ENCODE measurements around the gene BBIP1. TPM values are rescaled to one million over a fixed set of nuclear protein-coding genes. Genes with fewer than 3 reads are reported as not detected.
A peak's percentile ranks its signal among the peaks of the same experiment; 100 is the strongest.
"Not testable (repeated sequence)": the region's sequence is repeated elsewhere in the genome, so short reads cannot be mapped to it uniquely, and the experiment has no call there.

The BBIP1 gene
- total RNA-seq, 1 donor from 2014 or later = 20.6 TPM

GRCh38 chr10:110867807-110868465 lies 51.0 kb downstream of the BBIP1 start:
- ATAC-seq (no peak), DNase-seq (no peak)
- intact Hi-C loops (cut with micrococcal nuclease) = no loop called here

GRCh38 chr10:110867011-110867806 lies 51.8 kb downstream of the BBIP1 start:
- ATAC-seq; intact Hi-C loops (cut with micrococcal nuclease); DNase-seq: not testable (repeated sequence)

GRCh38 chr10:110865809-110866482 lies 53.0 kb downstream of the BBIP1 start:
- intact Hi-C loops (cut with micrococcal nuclease) = no loop called here
- ATAC-seq (no peak), DNase-seq (no peak)

- intact Hi-C loops (cut with micrococcal nuclease) = no loop called here
- DNase-seq (no peak), ATAC-seq (peak; percentile 61)
These were observed 53.7 kb downstream of the BBIP1 start for GRCh38 chr10:110865186-110865808.

DNA sequence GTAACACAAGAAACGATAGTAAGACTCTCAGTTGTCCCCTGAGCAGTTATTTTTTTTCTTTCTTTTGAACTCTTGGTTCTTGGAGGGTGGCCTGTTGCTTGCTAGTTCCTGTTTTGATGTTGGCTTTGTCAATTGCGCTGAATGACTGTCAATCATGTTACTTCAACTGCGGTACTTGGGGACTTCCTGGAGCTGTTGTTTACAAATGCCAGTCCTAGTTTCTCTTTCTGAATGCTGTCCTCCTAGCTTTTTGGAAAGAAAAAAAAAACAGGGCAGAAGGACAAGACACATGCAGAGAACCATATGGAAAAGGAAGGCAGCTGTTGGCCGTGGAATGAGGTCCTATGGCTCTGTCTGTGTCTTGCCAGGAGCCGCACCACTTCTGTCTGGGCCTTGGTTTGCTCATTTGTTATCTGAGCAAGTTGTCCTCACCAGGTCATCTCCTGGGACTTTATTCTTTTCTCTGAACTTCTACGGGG lies 54.3 kb downstream of the BBIP1 start:
- ATAC-seq (peak; percentile 30), DNase-seq (no peak)
- intact Hi-C loops (cut with micrococcal nuclease) = no loop called here

DNA sequence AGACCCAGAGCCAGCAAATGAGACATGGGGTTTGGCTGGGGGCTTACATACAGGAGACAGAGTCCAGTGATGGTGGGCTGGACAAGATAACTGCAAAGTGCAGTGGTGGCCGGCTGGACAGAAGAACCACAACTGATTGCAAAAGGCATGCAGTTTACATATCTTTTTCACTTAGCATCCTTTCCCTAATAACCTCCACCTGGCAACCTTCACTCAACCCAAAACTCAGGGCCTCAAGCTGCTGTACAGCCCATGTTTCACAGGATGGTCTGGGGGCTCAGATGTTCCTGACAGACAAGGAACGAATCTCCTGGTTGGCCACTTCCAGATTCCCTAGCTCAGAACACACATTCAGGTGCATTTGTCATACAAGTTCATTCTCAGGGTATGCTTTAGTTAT lies 55.0 kb downstream of the BBIP1 start:
- ATAC-seq = no peak
- intact Hi-C loops (cut with micrococcal nuclease) = no loop called here
- no peak for DNase-seq

DNA sequence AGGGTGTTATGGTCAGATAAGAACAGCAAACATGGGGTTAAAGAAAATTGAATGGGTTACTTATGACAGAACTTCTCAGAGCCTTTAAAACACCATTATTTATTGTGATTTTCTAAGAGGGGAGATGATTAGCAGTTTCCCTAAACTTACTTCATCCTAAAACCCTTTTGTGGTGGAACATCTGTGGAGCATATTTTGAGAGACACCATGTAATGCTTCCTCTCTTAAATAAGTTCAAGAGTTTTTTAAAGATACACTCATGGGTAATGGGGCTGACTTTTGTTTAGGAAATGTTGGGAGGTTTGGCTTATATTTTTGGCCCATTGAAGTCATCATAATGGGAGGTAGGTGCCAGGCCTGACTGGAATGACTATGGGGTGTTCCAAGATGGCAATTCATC lies 55.6 kb downstream of the BBIP1 start:
- intact Hi-C loops (cut with micrococcal nuclease) = no loop called here
- DNase-seq (no peak), ATAC-seq (no peak)

DNA sequence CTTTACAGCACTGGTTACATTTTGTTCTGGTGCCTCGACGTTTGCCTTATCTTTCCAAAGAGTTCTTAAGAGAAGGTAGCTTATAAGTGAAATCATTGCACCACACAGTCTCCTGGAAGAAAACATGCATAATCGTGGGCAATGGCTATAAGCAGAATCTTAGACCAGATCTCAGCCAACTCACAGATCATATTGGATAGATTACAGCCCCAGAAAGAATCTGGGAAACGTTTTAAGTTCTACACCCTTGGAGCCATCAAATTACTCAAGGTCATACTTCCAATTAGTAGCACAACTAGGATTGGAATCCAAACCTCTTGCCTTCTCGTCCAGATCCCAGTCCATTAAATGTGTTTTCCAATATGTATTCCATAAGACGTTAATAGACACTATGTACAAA lies 56.0 kb downstream of the BBIP1 start:
- intact Hi-C loops (cut with micrococcal nuclease) = no loop called here
- ATAC-seq (no peak), DNase-seq (no peak)

DNA sequence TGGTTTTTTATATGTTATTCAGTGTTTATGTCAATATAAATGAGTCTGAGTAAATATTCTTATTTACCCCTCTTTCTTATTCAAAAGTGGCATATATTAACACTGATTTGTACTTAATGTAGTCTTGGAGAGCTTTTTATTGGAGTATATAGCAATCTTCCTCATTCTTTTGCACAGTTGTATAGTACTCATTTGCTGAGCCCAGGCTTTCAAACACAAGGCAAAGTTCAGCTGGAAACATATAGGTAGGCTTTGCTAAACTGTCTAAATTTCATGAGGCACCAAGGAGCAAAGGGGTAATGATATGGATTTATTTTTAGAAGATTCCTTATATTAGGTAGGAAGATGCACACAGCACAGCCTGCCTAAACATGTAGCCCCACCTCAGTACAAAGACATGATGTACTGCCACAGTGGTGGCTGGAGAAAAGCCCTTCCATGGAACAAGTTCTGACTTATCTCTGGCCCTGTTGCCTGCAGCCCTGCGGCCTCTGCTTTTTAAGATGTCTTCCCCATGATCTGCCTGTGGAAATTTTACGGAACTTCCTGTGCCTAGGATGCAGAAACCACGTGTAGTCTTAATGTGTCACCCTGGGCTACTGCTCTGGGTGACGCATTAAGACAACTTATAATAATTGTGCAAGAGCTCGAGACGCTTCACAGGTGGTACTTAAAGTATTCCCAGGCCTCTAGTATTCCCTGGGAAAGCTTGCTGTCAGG lies 56.9 kb downstream of the BBIP1 start:
- ATAC-seq (no peak), DNase-seq (no peak)
- intact Hi-C loops (cut with micrococcal nuclease) = no loop called here

DNA sequence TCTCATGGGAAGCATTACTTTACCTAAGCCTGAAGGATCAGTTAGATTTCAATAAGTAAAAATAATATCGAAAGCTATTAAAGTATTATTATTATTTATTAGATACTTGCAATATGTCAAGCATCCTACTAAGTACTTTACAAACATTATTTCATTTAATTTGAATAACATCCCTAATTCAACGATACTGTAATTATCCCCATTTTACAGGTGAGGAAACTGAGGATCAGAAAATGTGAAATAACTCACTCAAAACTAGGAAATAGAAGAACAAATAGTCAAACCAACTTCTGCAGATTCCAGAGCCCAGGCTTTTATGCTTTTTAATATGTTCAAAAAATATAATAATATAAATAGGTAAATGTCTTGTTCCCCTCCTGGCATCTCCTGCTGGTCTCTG lies 57.5 kb downstream of the BBIP1 start:
- DNase-seq (no peak), ATAC-seq (no peak)
- intact Hi-C loops (cut with micrococcal nuclease) = no loop called here

- intact Hi-C loops (cut with micrococcal nuclease) = no loop called here
- ATAC-seq (no peak), DNase-seq (no peak)
These were observed 58.3 kb downstream of the BBIP1 start for GRCh38 chr10:110860576-110861241.

GRCh38 chr10:110859973-110860376 lies 59.0 kb downstream of the BBIP1 start:
- DNase-seq = no peak
- intact Hi-C loops (cut with micrococcal nuclease) = no loop called here
- peak; percentile 53 for ATAC-seq

- DNase-seq (no peak), ATAC-seq (peak; percentile 24)
- intact Hi-C loops (cut with micrococcal nuclease) = no loop called here
These were observed 59.6 kb downstream of the BBIP1 start for GRCh38 chr10:110859206-110859972.

DNA sequence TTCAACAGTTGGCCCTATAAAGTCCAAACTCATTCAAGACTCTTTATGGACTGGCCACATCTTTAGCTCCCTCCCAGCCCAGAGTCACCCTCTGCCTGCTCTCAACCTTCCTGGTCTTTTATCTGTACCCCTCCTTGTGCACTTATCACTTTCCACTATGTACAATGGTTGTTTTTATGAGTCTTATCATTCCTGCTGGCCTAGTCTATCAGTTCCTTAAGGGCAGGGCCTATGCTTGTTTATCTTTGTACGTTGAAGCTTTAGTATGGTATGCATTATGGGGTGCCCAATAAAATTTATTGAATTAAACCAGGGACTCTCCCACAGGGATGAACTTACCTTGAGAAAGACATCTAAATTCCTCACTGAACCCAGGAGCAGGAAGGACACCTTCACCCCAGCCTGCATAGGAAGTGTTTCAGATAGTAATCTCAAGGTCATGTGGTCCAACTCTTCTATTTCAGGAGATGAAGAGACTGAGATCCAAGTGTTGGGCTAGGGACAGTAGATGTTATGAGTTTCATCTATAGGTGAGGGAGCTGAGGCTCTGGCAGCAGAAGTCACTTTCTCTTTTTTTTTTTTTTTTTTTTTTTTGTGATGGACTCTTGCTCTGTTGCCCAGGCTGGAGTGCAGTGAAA lies 60.6 kb downstream of the BBIP1 start:
- ATAC-seq = no peak
- intact Hi-C loops (cut with micrococcal nuclease) = no loop called here
- no peak for DNase-seq

- intact Hi-C loops (cut with micrococcal nuclease) = no loop called here
- ATAC-seq (peak; percentile 77), DNase-seq (peak; percentile 48)
These were observed 61.5 kb downstream of the BBIP1 start for GRCh38 chr10:110857265-110858171.

DNA sequence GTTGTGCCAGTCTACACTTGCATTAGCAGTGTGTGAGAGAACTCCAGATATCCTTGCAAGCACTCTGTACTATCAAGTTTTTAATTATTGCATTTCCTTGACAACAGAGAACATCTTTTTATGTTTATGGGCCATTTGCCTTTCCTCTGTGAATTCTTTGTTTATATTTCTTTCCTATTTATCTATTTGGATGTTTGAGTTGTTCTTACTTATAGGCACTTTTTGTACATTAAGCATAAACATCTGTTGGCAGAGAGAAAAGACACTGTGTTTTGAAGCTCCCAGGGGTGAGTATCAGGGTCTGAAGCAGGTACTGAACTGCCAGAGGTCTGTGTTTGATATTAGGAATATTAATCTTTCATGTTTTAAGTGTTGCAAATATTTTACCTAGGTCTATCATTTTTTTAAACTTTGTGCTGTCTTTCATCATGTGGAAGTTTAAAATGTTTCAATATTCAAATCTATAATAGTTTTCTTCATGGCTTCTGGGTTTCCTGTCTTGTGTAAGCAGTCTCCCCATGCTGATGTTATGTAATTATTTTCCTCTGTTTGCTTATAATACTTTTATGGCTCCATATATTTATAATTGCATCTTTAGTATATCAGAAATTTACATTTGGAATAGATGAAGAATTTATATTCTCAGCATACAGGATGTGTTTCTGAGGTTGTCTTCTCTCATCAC lies 64.9 kb downstream of the BBIP1 start:
- ATAC-seq (no peak), DNase-seq (no peak)
- intact Hi-C loops (cut with micrococcal nuclease) = no loop called here

All from left ventricle myocardium superior (tissue), 1 donor.